ENCODE measurements around the gene JMJD8.

- TF ChIP-seq GATA3 (IDR thresholded peaks at IDR 0.05; ENCODE audit: low read depth, low read length) (no peak), GATA2 (IDR thresholded peaks at IDR 0.05; ENCODE audit: low read depth, low read length) (no peak)
Observed at GRCh38 chr16:646679-647172, 37.4 kb downstream of the JMJD8 start.

Data from SH-SY5Y (cell line).